GM12874 (cell line): Measurements from ENCODE around the gene UROS.

ENCODE experiments used
- TF ChIP-seq, protein P1 (sequence below): IDR thresholded peaks from 2 replicates; pipeline ENCODE4 v1.5.1; 2011; ENCODE audit warnings: low read depth, mild to moderate bottlenecking, control low read depth, low read length, moderate library complexity; ENCODE audit not compliant: insufficient read depth

UROS gene

GRCh38 chr10:125815764-125816163, 7.3 kb downstream of the UROS start:
- TF ChIP-seq, protein P1, sequence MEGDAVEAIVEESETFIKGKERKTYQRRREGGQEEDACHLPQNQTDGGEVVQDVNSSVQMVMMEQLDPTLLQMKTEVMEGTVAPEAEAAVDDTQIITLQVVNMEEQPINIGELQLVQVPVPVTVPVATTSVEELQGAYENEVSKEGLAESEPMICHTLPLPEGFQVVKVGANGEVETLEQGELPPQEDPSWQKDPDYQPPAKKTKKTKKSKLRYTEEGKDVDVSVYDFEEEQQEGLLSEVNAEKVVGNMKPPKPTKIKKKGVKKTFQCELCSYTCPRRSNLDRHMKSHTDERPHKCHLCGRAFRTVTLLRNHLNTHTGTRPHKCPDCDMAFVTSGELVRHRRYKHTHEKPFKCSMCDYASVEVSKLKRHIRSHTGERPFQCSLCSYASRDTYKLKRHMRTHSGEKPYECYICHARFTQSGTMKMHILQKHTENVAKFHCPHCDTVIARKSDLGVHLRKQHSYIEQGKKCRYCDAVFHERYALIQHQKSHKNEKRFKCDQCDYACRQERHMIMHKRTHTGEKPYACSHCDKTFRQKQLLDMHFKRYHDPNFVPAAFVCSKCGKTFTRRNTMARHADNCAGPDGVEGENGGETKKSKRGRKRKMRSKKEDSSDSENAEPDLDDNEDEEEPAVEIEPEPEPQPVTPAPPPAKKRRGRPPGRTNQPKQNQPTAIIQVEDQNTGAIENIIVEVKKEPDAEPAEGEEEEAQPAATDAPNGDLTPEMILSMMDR: no peak

DNA sequence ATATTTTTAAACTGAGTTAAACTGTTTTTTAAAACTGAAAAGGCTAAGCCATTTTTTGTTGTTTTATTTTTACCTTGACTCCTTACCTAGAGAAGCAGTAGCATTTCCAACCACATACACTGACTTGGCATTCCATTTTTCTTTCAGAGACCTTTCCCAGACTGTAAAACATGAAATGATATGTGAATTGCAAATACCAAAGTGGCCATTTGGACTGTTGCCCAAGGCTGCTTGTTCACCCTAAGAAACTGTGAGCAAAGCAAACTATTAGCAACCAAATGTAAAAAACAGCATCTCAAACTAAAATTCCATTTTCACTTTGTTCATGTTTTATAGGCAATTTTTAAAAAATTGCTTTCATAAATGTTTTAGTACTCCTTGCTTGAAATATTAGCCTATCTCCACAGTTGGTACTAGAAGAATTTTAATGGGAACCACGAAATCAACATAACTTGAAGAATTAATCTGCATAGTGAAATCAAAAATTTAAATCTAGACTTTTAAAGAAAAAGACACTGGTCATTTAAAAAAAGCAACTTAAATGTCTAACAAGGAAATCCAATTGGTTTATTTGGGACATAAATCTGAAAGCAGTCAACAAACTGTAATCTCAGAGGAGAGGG, 10.8 kb downstream of the UROS start:
- TF ChIP-seq, protein P1: no peak

GRCh38 chr10:125811251-125811650, 11.8 kb downstream of the UROS start:
- TF ChIP-seq, protein P1: no peak

- TF ChIP-seq, protein P1: no peak
These were observed 15.0 kb downstream of the UROS start for GRCh38 chr10:125808047-125808446.

DNA sequence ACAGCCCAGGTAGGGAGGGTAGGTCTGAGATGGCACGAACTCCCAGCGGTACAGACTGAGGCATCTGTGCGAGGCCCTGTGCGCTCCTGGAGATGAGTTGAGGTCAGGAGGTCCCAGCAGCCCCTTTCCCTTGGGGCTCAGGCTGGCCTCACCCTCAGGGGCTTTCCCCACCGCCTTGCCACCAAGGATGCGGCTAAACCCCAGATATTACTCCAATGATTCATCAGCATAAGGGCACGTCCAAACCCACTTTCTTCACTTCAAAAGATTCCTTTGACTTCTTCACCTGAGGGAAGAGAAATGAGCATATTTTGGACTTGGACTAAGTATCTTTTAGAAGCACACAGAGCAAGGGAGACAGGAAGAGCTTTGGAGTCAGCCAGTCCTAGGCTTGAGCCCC, 20.3 kb downstream of the UROS start:
- TF ChIP-seq, protein P1: no peak

- TF ChIP-seq, protein P1: no peak
These were observed 20.9 kb downstream of the UROS start for GRCh38 chr10:125802131-125802530.

GRCh38 chr10:125801574-125801973, 21.5 kb downstream of the UROS start:
- TF ChIP-seq, protein P1: no peak
